Astrocyte of the spinal cord (primary cell): ENCODE results near the gene RPL10.

Experiments
- DNase-seq: peaks from one replicate; pipeline ENCODE4 v3.0.0; 2011; ENCODE audit warnings: low read depth, low spot score
- H3K4me3 ChIP-seq: 2 replicates; pipeline ENCODE4 v1.5.1; 2011; ENCODE audit warnings: low read depth, mild to moderate bottlenecking, low read length, moderate library complexity
- CTCF ChIP-seq: IDR thresholded peaks from 2 replicates; pipeline ENCODE4 v1.5.1; 2012; ENCODE audit warnings: low read depth, mild to moderate bottlenecking, low read length, inconsistent platforms
- in situ Hi-C: cut with HindIII; loops from 2 replicates; pipeline ENCODE4 v1.10.0; 2017; ENCODE audit warnings: low sequenced_read_pairs

RPL10 gene

GRCh38 chrX:154432210-154432609, 34.0 kb downstream of the RPL10 start:
- DNase-seq = no peak
- TF ChIP-seq CTCF = no peak
- no peak overlapping the region for H3K4me3 ChIP-seq
- in situ Hi-C loops = no loop called here

GRCh38 chrX:154433605-154434004, 35.4 kb downstream of the RPL10 start:
- no peak for TF ChIP-seq CTCF
- in situ Hi-C loops = no loop called here
- H3K4me3 ChIP-seq = no peak overlapping the region
- DNase-seq = no peak

GRCh38 chrX:154434394-154435168, 36.4 kb downstream of the RPL10 start:
- DNase-seq = no peak
- no peak for TF ChIP-seq CTCF
- H3K4me3 ChIP-seq = no peak overlapping the region
- in situ Hi-C loops = no loop called here

- no peak overlapping the region for H3K4me3 ChIP-seq
- in situ Hi-C loops = no loop called here
- no peak for TF ChIP-seq CTCF
- DNase-seq = no peak
Observed at GRCh38 chrX:154435171-154435733, 37.1 kb downstream of the RPL10 start.

GRCh38 chrX:154436374-154436982, 38.3 kb downstream of the RPL10 start:
- H3K4me3 ChIP-seq = peak overlapping the region; percentile 13
- no peak for TF ChIP-seq CTCF
- DNase-seq = peak; percentile 13
- in situ Hi-C loops = no loop called here

- no peak for TF ChIP-seq CTCF
- peak; percentile 49 for DNase-seq
- peak within 1 kb of the TSS; percentile 71 for H3K4me3 ChIP-seq
- in situ Hi-C loops = no loop called here
Observed at GRCh38 chrX:154436983-154437752, 39.0 kb downstream of the RPL10 start, which contains the start of gene GDI1. TSS of gene GDI1 (plus strand) at chrX:154437154. CDS start at chrX:154437255, 101 bp downstream.
